Mesendoderm (in vitro differentiated cells): Measurements from ENCODE around the gene TMEM175.

ENCODE experiments used
- DNase-seq: peaks from one replicate; pipeline ENCODE4 v3.0.0; 2013
- H2AK5ac ChIP-seq: 2 replicates; pipeline ENCODE4 v1.6.1; 2013; ENCODE audit warnings: low read length, inconsistent platforms
- H2BK120ac ChIP-seq: 2 replicates; pipeline ENCODE4 v1.6.1; 2013; ENCODE audit warnings: low read depth, mild to moderate bottlenecking, low read length, moderate library complexity, mixed read lengths
- H2BK15ac ChIP-seq: replicated peaks from 2 replicates; pipeline ENCODE4 v1.6.1; 2013; ENCODE audit warnings: low read depth, mild to moderate bottlenecking, moderate library complexity
- H2BK5ac ChIP-seq: 2 replicates; pipeline ENCODE4 v1.6.1; 2013; ENCODE audit warnings: low read length, inconsistent platforms
- H3K18ac ChIP-seq: 2 replicates; pipeline ENCODE4 v1.6.1; 2013; ENCODE audit warnings: mild to moderate bottlenecking, low read length, mixed read lengths
- H3K23ac ChIP-seq: one replicate; pipeline ENCODE4 v1.6.1; 2013; ENCODE audit warnings: low read length
- H3K27ac ChIP-seq: 2 replicates; pipeline ENCODE4 v1.5.1; 2013; ENCODE audit warnings: low read depth, mild to moderate bottlenecking, inconsistent platforms, low read length, moderate library complexity
- H3K27me3 ChIP-seq: 2 replicates; pipeline ENCODE4 v1.6.1; 2013; ENCODE audit warnings: low read length, control low read depth, mild to moderate bottlenecking, inconsistent platforms; ENCODE audit not compliant: insufficient read depth, poor library complexity
- H3K36me3 ChIP-seq: 2 replicates; pipeline ENCODE4 v1.6.1; 2013; ENCODE audit warnings: low read length, inconsistent platforms; ENCODE audit not compliant: control insufficient read depth, insufficient read depth
- H3K4ac ChIP-seq: one replicate; pipeline ENCODE4 v1.6.1; 2013; ENCODE audit warnings: low read depth, mild to moderate bottlenecking, low read length, moderate library complexity
- H3K4me1 ChIP-seq: 2 replicates; pipeline ENCODE4 v1.6.1; 2013; ENCODE audit warnings: low read depth, low read length, inconsistent platforms; ENCODE audit not compliant: control insufficient read depth
- H3K4me2 ChIP-seq: 2 replicates; pipeline ENCODE4 v1.6.1; 2013; ENCODE audit warnings: low read length
- H3K4me3 ChIP-seq: 2 replicates; pipeline ENCODE4 v1.5.1; 2013; ENCODE audit warnings: mild to moderate bottlenecking, low read length
- H3K56ac ChIP-seq: one replicate; pipeline ENCODE4 v1.6.1; 2013; ENCODE audit warnings: low read length
- H3K79me1 ChIP-seq: 2 replicates; pipeline ENCODE4 v1.6.1; 2013; ENCODE audit warnings: low read length, inconsistent platforms
- H3K79me2 ChIP-seq: 2 replicates; pipeline ENCODE4 v1.6.1; 2013; ENCODE audit warnings: mild to moderate bottlenecking, low read length; ENCODE audit not compliant: control insufficient read depth, insufficient read depth
- H3K9ac ChIP-seq: 2 replicates; pipeline ENCODE4 v1.6.1; 2013; ENCODE audit warnings: low read length, inconsistent platforms
- H4K5ac ChIP-seq: one replicate; pipeline ENCODE4 v1.6.1; 2013; ENCODE audit warnings: low read length
- H4K8ac ChIP-seq: one replicate; pipeline ENCODE4 v1.6.1; 2013; ENCODE audit warnings: low read depth, mild to moderate bottlenecking, control low read depth, low read length, moderate library complexity
- WGBS: extraction: QIAGEN DNeasy Blood & Tissue Kit; methylation state at CpG from one replicate; pipeline ENCODE4 v1.1.7; 2013; ENCODE audit warnings: low lambda C conversion rate, missing lambda C conversion rate; ENCODE audit not compliant: insufficient coverage; ENCODE audit errors: extremely low coverage; 5-methylcytosine and 5-hydroxymethylcytosine counted together

Gene TMEM175

GRCh38 chr4:990746-991367 is 58.6 kb downstream of the TMEM175 start:
- no peaks in the 10 kb centered on the region for H3K79me2 ChIP-seq
- H3K4me2 ChIP-seq: no peak overlapping the region
- H3K4me3 ChIP-seq: no peak overlapping the region
- H3K36me3 ChIP-seq: no peaks in the 10 kb centered on the region
- no peak overlapping the region for H2BK120ac ChIP-seq
- WGBS: no CpG with 5 or more reads among the region's 26 CpGs
- H3K4ac ChIP-seq: no peak overlapping the region
- H4K8ac ChIP-seq: no peak overlapping the region
- no peak overlapping the region for H3K18ac ChIP-seq
- H2BK5ac ChIP-seq: no peak overlapping the region
- H3K4me1 ChIP-seq: no peaks in the 10 kb centered on the region
- H4K5ac ChIP-seq: no peak overlapping the region
- no peak overlapping the region for H3K27ac ChIP-seq
- no peak overlapping the region for H3K23ac ChIP-seq
- H3K79me1 ChIP-seq: no peaks in the 10 kb centered on the region
- no peak overlapping the region for H2BK15ac ChIP-seq
- H3K56ac ChIP-seq: no peak overlapping the region
- no peaks in the 10 kb centered on the region for H3K27me3 ChIP-seq
- DNase-seq: no peak
- H3K9ac ChIP-seq: no peak overlapping the region
- H2AK5ac ChIP-seq: no peak overlapping the region

GRCh38 chr4:991451-992296 is 59.4 kb downstream of the TMEM175 start:
- no peak overlapping the region for H2BK5ac ChIP-seq
- no peak overlapping the region for H3K56ac ChIP-seq
- no peaks in the 10 kb centered on the region for H3K79me2 ChIP-seq
- no peak overlapping the region for H2BK120ac ChIP-seq
- H3K9ac ChIP-seq: no peak overlapping the region
- peaks cover 5% of the 10 kb centered on the region for H3K27me3 ChIP-seq
- H4K5ac ChIP-seq: no peak overlapping the region
- no peaks in the 10 kb centered on the region for H3K36me3 ChIP-seq
- no peak for DNase-seq
- H3K4me3 ChIP-seq: no peak overlapping the region
- no peaks in the 10 kb centered on the region for H3K4me1 ChIP-seq
- no peak overlapping the region for H3K27ac ChIP-seq
- WGBS: no CpG with 5 or more reads among the region's 50 CpGs
- no peaks in the 10 kb centered on the region for H3K79me1 ChIP-seq
- H3K23ac ChIP-seq: no peak overlapping the region
- no peak overlapping the region for H3K18ac ChIP-seq
- H2AK5ac ChIP-seq: no peak overlapping the region
- H4K8ac ChIP-seq: no peak overlapping the region
- no peak overlapping the region for H3K4me2 ChIP-seq
- no peak overlapping the region for H2BK15ac ChIP-seq
- H3K4ac ChIP-seq: no peak overlapping the region

GRCh38 chr4:992297-993110 is 60.2 kb downstream of the TMEM175 start:
- Histone ChIP-seq H3K56ac (no peak overlapping the region), H3K27ac (no peak overlapping the region), H3K4me3 (no peak overlapping the region), H3K9ac (no peak overlapping the region), H2BK120ac (no peak overlapping the region), H4K8ac (no peak overlapping the region), H2BK5ac (no peak overlapping the region), H4K5ac (no peak overlapping the region), H2AK5ac (no peak overlapping the region), H3K27me3 (peaks cover 11% of the 10 kb centered on the region), H2BK15ac (no peak overlapping the region), H3K4me1 (no peaks in the 10 kb centered on the region), H3K4ac (no peak overlapping the region), H3K18ac (no peak overlapping the region), H3K36me3 (no peaks in the 10 kb centered on the region), H3K79me2 (no peaks in the 10 kb centered on the region), H3K23ac (no peak overlapping the region), H3K4me2 (no peak overlapping the region), H3K79me1 (no peaks in the 10 kb centered on the region)
- DNase-seq: no peak
- no CpG with 5 or more reads among the region's 25 CpGs for WGBS

- no CpG with 5 or more reads among the region's 37 CpGs for WGBS
- H2BK15ac ChIP-seq: no peak within 1 kb of the TSS
- H3K27ac ChIP-seq: no peak within 1 kb of the TSS
Observed at GRCh38 chr4:993111-994029, 61.1 kb downstream of the TMEM175 start, which contains the start of gene SLC26A1. SLC26A1 (minus strand) TSS chr4:993404; CDS start chr4:991703, 1,701 bp downstream.

GRCh38 chr4:995311-996026 is 63.2 kb downstream of the TMEM175 start:
- Histone ChIP-seq H2BK120ac (no peak overlapping the region), H3K4ac (no peak overlapping the region), H3K18ac (no peak overlapping the region), H3K27me3 (peaks cover 24% of the 10 kb centered on the region), H3K79me1 (no peaks in the 10 kb centered on the region), H3K27ac (no peak overlapping the region), H3K9ac (no peak overlapping the region), H2AK5ac (no peak overlapping the region), H3K56ac (no peak overlapping the region), H4K8ac (no peak overlapping the region), H3K79me2 (no peaks in the 10 kb centered on the region), H3K4me2 (no peak overlapping the region), H2BK5ac (no peak overlapping the region), H2BK15ac (no peak overlapping the region), H4K5ac (no peak overlapping the region), H3K4me3 (no peak overlapping the region), H3K36me3 (no peaks in the 10 kb centered on the region), H3K23ac (no peak overlapping the region), H3K4me1 (no peaks in the 10 kb centered on the region)
- no peak for DNase-seq
- no CpG with 5 or more reads among the region's 23 CpGs for WGBS

More at GRCh38 chr4:993111-994029, 61.1 kb downstream of the TMEM175 start, which contains the start of gene SLC26A1:
- Histone ChIP-seq H3K36me3 (no peaks in the 10 kb centered on the region), H3K9ac (no peak within 1 kb of the TSS), H3K4me1 (no peaks in the 10 kb centered on the region), H2BK5ac (no peak within 1 kb of the TSS), H3K4me3 (no peak within 1 kb of the TSS), H2BK120ac (no peak within 1 kb of the TSS), H3K79me1 (no peaks in the 10 kb centered on the region), H2AK5ac (no peak within 1 kb of the TSS), H3K23ac (no peak within 1 kb of the TSS), H3K56ac (no peak within 1 kb of the TSS), H4K5ac (no peak within 1 kb of the TSS), H3K4ac (no peak within 1 kb of the TSS), H3K4me2 (no peak within 1 kb of the TSS), H3K79me2 (no peaks in the 10 kb centered on the region), H3K18ac (no peak within 1 kb of the TSS), H3K27me3 (peaks cover 20% of the 10 kb centered on the region), H4K8ac (no peak within 1 kb of the TSS)
- DNase-seq: no peak
